Hindlimb muscle (tissue), 1 donor: ENCODE results near the gene SSNA1. TPM values are rescaled to one million over a fixed set of nuclear protein-coding genes. Genes with fewer than 3 reads are reported as not detected.

Experiments used
- DNase-seq: peaks from one replicate; pipeline ENCODE4 v3.0.0-alpha.2; 2013
- polyA plus RNA-seq: library from polyadenylated mRNA; unstranded; fragments of 120-200 nt; gene quantifications from one replicate; pipeline ENCODE4 v1.2.1, GENCODE V29; 2013; ENCODE audit not compliant: insufficient read length

The SSNA1 gene
- polyA plus RNA-seq, 1 donor, result 66.5 TPM

DNA sequence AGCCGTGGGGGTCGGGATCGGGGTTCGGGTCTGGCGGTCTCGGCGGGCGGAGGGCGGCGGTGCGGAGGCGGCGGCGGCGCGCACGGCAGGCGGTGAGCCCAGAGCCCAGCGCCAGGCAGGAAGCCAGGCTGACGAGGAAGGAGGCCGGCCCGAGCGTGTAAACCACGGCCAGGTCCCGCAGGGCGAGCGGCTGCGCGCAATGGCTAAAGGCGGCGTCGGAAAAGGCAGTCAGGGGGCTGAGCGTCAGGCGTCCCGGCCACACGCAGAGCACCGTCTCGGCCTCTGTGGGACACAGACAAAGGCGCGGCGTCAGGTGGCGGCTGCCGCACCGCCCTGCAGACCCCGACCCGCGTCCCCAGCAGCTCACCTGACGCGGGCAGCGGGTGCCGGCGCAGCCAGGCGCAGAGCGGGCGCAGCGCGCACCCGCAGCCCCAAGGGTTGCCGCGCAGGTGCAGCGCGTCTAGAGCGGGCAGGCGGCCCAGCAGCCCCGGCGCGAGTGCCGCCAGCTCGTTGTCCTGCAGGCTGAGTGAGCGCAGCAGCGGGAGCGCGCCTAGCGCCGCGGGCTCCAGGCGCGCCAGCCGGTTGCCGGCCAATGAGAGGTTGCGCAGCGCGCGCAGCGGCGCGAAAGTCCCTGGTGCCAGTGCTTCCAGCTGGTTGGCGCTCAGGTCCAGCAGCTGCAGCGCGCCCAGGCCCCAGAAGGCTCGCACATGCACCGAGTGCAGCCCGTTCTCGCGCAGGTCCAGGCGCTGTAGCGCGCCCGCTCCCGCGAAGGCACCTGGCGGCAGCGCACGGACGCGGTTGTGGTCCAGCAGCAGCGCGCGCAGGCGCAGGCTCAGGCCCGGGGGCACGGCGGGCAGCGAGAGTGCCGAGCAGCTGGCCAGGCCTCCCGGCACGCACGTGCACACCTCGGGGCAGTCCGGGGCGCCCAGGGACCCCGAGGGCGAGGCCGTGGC is 19.3 kb upstream of the SSNA1 start:
- DNase-seq, result peak; percentile 48

DNA sequence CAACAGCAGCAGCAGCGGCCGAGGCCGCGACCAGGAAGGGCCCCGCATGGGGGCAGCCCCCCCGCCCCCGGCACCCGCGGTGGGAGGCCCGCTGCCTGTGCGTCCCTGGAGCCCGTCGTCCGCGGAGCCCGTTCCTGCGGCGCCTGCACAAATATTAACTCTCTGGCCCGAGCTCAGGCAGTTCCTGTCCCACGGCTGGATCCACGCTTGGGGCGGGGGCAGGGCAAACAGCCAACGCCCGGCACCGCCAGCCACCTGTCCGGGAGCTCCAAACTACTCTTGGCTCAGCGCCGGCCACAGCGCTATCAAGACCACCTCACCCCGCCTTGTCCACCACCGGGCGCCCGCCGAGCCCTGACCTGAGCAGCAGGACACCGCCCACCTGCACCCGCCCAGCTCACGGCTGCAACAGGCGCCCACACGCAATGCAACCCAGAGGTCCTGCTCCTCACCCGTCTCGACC is 18.5 kb upstream of the SSNA1 start, which contains the start of gene LRRC26:
LRRC26 (minus strand) TSS at position 156 of the 463 bp plus-strand sequence; CDS start at position 48, 108 bp downstream.
- DNase-seq, result no peak

DNA sequence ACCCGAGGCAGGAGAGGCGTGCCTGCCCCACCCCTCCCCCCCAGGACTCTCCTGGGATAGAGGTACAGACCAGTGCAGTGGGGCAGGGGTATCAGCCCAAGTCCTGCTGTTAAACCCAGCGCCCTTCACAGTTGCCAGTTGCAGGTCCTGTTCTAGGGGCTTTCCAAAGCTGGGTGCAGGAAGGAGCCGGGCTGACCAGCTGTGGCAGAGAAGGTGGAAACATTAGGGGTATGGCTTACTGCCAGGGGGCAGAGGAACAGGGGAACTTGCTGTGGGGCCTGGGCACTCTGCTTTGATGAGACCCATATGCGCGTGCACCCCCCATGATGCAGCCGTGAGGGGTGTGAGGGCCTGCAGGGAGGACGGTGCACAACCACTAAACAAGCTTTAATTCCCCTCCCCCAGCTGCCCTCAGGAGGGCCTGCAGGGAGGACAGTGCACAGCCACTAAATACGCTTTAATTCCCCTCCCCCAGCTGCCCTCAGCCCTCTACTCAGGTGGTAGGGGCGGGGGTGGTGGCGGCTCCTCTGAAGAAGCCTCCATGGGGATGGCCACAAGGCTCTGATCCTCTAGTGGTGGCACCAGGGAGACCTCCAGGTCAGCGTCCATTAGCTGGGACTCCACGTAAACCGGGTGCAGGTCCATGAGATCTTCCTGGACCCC is 17.9 kb upstream of the SSNA1 start:
- DNase-seq, result no peak

- DNase-seq, result no peak
Observed at GRCh38 chr9:137171149-137171900, 17.2 kb upstream of the SSNA1 start.

DNA sequence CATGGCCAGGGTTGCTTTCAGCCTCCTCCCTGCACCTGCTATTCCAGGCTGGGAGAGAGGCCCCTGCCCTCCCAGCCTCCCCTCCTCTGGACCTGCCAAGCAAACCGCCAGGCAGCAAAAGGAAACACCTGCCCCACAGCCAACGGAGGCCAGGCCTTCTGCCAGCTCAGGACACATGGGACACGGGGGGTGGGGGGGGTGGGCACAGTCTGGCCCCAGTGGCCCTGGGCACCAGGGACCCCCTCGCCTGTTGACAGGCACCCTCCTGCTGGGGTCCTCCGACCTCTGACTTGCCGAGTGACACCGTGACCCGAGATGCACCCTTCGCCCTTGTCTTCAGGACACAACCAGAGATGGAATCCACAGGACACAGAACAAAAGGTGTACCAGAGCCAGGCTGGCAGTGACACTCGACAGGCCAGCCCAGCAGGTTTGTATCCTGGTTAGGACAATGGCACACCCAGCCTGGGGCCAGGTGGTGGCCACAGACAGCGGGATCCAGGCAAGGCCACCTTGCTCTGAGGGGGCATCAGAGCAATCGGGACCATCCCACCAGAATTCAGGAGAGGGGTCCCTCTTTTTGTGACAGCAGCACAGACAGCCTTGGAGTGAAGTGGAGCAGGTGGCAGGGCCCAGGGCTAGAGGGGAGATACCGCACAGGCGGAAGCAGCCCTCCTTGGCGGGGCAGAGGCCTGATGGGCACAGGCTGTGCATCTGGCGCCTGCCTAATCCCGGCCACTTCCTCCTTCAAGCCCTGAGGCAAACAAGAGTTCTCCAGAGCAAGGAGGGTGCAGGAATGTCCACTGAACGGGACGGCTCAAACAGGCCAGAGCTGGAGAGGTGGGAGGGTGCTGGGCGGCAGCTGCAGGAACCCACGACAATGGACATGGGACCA is 15.3 kb upstream of the SSNA1 start:
- DNase-seq, result no peak

DNA sequence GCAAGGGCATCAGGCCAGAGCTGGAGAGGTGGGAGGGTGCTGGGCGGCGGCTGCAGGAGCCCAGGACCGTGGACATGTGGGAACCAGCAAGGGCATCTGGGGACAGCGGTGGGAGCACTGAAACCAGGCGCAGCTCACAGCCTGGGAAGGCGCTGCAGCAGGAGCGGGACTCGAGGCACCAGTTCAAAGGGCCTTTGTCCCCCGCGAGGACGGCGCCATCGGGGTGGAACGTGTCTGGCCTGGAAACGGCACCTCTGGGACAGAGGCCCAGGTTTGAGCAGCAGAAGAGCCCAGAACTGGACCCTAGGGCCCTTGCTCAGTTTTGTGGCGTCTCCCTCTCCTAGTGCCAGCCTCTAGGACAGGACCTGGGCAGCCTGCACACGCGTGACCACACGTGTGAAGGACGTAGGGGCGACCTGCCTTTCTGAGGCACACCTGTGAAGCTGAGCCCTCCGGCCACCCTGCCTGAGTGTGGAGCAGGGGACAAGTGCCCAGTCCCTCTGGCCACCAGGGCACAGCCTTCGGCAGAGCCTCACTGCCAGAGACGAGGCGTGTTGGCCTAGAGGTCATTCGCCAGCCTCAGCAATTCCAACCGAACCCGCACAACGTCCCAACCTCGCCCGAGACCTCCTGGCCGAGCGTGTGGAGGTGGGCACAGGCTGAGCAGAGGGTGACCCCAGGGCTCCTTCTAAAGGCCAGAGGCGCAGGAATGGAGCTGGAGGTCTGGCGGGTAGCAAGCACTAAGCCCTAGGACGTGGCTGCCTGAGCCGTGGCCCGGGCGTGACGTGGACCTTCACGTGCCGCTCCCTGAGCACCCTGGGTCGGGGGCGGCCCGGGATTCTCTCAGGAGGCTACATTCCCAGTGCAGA is 14.4 kb upstream of the SSNA1 start:
- DNase-seq, result no peak

DNA sequence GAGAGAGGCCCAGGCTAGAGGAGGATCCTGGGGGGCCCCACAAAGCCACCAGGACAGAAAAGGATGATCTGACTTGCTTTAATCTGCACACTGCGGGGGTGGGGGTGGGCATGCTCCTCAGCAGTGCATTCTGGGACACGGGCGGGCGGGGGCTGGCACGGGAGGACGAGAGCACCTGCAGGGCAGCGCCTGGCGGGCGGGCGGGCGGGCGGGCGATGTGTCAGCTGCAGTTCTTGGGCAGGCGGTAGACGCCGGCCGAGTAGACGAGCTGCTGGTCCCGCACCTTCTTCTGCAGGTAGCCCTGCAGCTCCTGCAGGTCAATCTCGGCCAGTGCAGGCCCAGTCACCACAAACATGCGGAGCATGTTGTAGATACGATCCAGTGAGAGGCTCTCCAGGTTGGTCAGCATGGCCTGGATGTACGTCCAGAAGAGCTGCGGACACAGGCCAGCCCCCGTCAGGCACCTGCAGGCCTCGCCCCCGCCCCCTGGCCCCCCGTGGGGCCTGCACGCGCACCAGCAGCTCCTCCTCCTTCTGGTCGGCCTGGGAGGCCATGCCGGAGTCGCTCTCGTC is 13.7 kb upstream of the SSNA1 start:
- no peak for DNase-seq

DNA sequence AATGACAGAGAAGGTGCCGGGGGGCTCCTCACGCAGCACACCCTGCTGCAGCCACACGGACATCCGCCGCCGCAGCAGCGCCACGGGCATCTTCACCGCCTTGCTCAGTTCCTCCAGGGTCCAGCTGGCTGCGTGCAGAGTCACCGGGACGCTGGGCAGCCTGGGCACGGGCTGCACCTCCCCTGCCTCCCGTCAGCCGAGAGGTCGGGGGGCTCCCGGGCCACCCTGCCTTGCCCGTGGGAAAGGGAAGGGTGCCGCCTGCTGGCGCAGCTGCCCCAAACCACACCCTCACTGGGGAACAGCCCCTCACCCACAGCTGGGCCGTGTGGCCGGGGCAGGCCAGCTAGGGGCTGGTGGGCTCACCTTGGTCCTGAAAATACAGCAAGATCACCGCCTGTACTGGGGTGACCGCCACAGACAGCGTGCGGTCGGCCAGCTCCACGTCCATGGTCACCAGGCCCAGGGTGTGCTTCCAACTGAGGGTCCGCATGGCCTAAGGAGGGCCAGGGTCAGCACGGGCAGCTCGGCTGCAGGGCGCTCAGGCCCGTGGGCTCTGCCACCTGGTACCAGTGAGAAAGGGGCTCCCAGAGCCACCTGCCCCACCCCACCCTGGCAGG is 13.0 kb upstream of the SSNA1 start:
- no peak for DNase-seq

- no peak for DNase-seq
Observed at GRCh38 chr9:137176302-137177182, 11.9 kb upstream of the SSNA1 start.

- DNase-seq, result no peak
Observed at GRCh38 chr9:137178201-137178938, 10.1 kb upstream of the SSNA1 start.

DNA sequence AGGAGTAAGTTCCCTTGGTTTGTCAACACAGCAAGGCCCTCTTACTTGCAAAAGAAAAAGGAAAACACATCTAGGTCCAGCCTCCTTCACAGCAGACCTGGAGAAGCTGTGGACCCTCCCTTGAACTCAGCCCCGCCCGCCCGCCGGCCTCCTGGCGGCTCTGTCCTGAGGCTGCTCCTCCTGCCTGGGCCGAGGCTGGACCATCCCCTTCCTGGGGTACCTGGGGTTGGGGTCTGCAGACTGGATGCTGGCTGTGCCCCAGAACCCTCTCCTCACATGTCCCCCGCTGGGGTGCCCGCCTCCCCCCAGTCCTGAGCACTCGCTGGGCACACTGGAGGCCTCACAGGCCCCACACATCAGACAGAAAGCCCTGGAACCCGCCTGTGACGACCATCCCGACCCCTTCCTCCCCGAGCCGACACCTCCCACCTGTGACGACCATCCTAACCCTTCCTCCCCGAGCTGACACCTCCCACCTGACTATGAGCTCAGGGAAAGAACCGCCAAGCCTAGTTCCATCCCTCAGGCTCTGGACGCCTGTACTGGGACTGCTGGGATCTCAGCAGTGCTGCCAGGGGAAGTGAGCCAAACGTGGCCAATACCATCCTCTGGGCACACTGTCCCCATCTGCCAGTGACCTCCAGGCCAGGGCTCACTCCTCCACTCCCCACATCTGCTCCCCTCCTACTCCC is 9.4 kb upstream of the SSNA1 start:
- DNase-seq, result no peak

GRCh38 chr9:137179761-137180160 is 8.7 kb upstream of the SSNA1 start:
- DNase-seq, result no peak

DNA sequence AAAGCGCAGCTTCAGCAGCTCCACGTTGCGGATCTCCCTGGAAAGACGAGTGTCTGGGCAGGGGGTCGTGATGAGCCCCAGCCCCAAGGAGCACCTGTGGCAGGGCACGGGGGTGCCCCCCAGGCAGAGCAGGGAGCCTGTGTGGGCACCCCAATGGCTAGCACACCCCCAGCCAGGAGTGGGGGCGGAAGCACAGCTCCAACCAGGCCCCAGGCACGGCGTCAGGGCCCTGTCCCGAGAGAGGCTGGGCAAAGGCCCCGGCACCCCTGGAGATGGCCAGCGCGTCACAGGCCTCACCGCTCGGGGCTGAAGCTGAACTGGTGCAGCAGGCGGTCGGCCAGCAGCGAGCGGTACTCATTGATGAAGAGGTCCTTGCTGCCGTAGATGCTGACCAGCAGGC is 8.0 kb upstream of the SSNA1 start:
- no peak for DNase-seq

DNA sequence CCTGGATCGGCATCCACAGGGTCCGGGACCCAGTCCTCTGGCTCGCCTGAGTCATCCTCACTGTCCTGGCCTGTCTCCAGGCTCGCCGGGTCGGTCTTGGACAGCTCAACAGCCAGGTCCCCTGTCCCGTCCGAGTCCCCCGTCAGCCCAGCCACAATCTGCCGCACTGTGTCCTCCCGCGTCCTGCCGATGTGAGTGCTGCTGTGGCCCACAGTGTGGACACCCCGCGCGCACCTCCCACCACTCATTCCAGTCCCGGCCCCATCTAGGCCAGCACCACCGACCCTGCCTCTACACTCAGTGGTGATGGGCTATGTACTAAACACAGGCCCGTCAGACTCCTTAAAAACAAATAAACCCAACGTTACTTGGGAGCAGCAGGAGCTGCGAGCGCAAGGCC is 6.8 kb upstream of the SSNA1 start:
- no peak for DNase-seq

DNA sequence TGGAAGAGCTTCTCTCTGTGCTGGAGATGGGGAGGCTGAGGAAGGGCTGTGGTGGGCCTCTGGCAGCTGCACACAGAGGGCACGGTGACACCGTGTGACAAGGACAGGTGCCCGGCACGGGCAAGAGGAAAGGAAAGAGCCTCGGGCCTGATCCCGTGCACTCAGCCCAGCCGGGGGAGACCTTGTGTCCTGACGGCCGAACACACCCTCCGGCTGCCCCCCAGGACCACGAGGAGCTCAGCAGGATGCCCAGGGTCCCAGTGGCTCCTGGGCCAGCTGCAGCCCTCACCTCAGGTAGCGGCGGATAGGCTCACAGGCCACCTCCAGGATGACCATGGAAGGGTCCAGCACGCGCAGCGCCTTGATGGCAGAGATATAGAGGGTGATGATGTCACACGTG is 5.6 kb upstream of the SSNA1 start:
- DNase-seq, result no peak

GRCh38 chr9:137183980-137184595 is 4.4 kb upstream of the SSNA1 start:
- DNase-seq, result no peak
